ENCODE measurements around the gene FBRS.
A peak's percentile ranks its signal among the peaks of the same experiment; 100 is the strongest.

FBRS gene

DNA sequence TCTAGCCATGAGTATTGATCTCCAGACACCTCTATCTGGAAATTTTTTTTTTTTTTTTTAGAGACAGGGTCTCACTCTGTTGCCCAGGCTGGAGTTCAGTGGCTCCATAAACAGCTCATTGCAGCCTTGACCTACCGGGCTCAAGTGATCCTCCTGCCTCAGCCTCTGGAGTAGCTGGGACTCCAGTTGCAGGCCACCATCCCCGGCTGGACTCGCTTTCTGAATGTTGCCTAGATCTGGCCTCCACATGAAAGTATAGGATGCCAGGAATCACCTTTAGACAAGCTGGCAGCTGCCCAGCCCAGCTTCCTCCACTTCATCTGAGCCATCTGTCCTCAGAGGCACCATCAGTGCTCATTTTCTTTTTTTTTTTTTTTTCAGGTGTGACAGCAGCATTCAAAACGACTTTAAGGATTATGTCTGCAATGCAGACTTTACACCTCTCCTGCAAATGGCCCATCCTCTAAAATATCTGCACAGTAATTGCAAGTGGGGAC, 13.8 kb upstream of the FBRS start:
- DNase-seq (ENCODE audit: low spot score), result no peak

DNA sequence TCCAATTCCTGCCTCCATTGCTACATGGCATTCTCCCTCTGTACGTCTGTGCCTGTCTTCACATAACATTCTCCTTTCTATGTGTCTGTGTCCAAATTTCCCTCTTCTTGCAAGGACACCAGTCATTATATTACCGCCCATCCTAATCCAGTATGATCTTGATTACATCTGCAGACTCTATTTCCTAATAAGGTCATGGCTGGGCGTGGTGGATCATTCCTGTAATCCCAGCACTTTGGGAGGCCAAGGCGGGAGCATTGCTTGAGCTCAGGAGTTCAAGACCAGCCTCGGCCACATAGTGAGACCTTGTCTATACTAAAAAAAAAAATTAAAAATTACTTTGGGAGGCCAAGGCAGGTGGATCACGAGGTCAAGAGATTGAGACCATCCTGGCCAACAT, 12.5 kb upstream of the FBRS start:
- DNase-seq (ENCODE audit: low spot score), result no peak

DNA sequence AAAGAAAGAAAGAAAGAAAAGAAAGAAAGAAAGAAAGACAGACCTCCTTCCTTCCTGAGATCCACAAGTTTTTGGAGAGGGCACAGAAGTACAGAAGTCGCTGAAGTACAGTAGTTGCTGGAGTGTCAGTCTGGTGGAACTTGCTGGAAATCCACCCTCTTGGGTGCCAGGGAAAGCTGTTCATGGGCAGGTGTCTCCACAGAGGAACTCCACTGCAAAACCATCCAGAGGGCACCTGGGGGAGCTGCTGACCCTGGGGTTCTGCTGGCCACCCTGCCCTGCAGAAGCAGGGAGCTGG, 11.0 kb upstream of the FBRS start:
- no peak for DNase-seq (ENCODE audit: low spot score)

DNA sequence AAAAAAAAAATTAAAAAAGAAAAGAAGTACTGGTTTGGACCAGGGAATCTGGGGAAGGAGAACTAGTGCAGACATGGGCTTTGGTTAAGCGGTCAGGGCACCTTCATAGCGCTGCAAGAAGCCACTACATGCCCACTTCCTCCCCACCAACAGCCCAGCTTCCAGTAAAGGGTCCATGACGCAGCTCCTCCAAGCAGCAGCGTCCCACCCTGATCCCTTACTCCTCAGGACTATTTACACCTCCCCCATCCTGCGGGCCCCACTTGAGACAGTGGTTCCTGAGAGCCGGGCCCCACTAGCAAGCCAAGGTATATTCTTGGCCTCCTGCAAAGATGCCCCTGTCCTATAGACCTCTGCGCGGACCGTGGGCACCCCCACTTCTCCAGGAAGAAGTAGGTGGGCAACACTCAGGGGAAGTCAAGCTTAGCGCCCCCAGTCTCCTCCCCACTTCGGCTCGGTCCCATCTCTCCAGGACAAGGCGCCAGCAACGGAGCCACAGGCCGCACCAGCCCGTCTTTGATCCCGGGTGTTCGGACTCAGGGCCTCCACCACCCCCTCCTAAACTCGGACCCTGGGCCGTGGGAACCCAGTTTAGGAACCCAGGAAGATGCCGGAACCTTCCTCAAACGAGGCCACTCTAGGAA, 8.4 kb upstream of the FBRS start:
- DNase-seq (ENCODE audit: low spot score), result no peak

DNA sequence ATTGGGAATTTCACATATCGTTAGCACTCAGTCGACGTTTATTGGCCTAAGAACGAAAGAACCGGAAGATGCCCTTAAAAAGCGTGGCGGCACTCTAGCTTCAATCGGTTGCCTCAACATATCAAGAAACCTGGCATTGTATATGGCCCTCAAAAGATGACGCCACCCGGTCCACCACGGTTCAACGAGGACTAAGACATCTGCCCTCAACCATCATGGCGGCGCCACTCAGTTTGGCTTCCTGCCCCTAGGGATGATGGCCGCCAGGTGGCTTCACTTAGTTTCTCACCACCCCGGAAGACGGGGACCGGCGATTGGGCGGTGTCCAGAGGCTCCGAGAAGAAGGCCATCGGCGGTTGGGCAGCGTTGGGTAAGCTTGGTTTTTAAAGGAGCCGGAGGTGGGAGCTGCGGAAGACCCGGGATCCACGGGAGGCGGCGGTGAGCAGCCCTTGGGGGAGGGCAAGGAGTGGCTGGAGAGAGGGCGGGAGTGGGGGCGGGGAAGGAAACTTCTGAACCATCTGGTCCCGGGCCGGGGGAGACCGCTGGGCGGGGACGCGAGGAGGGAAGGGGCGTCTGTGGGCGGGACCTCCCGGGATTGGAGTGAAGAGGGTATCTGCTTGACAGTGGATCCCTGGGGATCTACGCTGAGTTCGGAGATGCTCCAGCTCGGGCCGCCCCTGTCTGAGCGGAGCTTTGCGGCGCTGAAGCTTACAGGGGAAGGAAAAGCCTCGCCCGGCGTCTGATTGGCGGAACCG, 7.7 kb upstream of the FBRS start, which contains the start of gene PRR14:
TSS of gene PRR14 (plus strand) at position 592 of the 755 bp plus-strand sequence. CDS start 686 bp downstream, outside the sequence.
- peak; percentile 89 for DNase-seq (ENCODE audit: low spot score)

DNA sequence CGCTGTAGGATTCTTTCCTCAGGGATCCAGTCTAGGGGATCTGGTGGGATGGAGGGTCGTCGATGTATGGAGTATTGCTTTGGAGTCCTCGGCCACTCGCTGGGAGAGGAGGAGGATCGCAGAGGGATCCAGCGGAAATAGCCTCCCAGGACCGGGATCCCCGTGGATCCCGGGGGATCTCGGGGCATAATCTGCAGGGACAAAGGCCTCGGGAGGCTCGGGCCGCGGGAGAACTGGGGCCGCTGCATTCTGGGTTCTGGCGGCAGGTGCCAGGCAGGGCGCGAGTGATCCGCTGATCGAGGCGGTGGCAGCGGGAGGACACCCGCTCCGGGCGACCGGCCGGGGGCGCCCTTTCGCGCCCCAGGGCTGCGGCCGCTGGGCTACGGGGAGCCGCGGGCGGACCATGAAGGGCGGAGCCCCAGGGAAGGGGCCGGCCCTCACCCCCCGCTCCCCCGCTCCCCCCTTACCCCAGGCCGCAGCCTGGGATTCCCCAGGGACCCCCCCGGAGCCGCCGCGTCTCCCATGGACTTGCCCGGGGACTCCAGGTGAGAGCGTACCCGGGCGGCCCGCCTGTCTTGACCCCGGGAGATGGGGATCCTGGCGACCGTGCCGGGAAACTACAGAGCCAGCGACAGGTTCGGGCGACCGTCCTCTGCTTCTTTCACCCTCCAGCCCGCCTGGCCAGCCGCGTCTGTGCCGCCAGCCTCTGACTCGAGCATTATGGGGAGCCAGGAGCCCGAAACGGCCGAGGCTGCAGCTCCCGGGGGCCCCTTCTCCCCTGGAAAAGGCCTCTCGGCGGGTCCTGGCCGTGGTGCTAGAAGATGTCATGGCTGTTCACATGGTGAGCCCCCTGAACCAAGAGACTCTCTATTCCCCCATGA, 6.9 kb upstream of the FBRS start:
- DNase-seq (ENCODE audit: low spot score), result peak; percentile 82

DNA sequence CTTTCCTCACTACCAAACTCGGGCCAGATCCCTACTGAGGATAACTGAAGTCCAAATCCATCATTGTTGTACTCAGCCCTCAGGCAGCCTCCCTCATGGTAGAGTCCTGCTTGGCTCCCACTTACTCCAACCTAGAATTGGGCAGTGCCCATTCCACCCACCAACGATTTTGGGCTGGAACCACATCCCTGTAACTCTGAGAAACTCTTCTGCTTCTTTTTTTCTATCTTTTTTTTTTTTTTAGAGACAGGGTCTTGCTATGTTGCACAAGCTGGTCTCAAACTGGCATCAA, 6.3 kb upstream of the FBRS start:
- no peak for DNase-seq (ENCODE audit: low spot score)

DNA sequence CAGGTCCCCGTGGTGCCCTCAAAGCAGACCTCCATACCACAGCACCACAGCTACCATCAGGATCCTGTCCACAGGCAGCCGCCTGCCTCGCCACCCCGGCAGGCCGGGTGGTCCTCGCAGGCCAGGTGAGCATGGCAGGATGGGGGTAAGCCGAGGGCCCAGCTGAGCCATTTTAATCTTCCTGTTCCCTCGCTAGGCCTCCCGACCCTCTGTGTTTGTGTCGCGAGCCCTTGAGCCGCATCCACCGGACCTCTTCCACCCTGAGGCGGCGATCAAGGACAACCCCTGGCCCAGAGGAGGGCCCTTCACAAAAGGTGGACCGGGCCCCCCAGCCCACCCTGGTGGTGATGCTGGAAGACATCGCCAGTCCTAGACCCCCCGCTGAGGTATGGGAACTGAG, 5.5 kb upstream of the FBRS start:
- DNase-seq (ENCODE audit: low spot score), result no peak

DNA sequence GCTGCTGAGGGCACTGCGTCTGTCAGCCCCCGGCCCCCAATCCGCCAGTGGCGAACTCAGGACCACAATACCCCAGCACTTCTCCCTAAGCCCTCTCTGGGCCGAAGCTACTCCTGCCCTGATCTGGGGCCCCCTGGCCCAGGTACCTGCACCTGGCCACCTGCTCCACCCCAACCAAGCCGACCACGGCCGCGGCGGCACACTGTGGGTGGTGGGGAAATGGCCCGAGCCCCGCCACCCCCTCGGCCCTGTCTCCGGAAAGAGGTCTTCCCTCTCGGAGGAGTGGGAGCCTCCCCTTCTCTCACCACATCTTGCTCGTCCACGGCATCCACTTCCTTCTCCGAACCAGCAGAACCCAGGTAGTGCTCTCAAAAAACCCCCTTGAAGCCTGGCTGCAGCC, 3.4 kb upstream of the FBRS start:
- no peak for DNase-seq (ENCODE audit: low spot score)

DNA sequence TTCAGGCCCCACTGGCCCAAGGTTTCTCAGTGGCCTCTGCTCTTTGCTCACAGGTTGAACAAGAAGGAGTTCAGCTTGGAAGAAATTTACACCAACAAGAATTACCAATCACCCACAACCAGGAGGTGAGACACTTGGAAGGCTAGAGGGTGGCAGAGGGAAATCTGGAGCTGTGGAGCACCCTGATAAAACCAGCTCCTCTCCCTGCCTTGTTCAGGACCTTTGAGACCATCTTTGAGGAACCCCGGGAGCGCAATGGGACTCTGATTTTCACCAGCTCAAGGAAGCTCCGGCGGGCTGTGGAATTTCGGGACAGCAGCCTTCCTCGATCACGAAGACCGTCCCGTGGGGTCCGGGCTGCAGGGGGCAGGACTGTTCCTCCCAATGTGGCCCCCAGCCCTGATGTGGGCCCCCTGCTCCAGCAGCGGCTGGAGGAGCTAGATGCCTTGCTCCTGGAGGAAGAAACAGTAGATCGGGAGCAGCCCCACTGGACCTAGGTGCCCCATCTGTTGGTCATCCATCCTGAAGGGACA, 2.4 kb upstream of the FBRS start:
- no peak for DNase-seq (ENCODE audit: low spot score)

DNA sequence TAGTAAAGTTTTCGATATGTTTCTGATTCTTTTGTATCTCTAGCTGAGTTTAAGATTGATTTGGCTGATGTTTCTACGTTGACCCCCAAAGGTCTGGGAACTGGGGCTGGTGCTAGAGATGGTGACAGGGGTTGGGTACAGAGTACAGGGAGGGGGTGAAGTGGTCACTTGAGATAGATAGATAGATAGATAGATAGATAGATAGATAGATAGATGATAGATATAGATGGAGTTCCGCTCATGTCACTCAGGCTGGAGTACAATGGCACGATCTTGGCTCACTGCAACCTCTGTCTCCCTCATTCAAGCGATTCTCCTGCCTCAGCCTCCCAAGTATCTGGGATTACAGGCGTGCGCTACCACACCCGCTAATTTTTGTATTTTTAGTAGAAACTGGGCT, 1.8 kb upstream of the FBRS start:
- no peak for DNase-seq (ENCODE audit: low spot score)

DNA sequence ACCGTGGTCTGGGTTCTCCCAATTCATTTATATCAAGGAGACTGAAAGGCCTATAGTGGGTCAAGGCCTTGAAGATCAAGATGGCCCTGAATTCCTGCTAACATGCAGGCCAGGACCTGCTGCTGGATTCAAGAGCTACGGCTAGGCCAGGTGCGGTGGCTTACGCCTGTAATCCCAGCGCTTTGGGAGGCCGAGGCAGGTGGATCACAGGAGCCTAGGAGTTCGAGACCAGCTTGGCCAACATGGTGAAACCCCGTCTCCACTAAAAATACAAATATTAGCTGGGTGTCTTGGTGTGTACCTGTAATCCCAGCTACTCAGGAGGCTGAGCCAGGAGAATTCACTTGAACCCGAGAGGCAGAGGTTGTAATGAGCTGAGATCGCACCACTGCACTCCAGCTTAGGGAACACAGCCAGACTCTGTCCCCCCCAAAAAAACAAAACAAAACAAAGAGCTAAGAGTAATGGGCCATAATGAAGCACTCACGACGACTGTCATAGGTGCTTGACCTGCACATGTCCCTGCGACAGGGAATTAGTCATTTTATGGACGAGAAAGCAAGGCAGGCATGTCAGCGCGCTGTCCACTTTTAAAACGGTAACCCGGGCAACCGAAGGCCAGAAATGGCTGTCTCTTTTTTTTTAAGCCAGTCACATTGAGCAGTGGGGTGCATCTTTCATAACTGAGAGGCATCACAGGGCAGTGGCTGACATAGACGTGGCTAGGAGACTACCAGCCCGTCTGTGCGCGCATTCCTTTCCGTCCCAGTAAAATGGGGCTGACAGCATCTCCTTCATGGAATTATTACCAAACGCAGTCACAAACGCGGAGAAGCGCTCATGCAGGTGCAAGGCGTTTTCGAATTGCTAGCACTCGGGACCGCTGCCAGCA, 1.0 kb upstream of the FBRS start:
- DNase-seq (ENCODE audit: low spot score), result no peak

DNA sequence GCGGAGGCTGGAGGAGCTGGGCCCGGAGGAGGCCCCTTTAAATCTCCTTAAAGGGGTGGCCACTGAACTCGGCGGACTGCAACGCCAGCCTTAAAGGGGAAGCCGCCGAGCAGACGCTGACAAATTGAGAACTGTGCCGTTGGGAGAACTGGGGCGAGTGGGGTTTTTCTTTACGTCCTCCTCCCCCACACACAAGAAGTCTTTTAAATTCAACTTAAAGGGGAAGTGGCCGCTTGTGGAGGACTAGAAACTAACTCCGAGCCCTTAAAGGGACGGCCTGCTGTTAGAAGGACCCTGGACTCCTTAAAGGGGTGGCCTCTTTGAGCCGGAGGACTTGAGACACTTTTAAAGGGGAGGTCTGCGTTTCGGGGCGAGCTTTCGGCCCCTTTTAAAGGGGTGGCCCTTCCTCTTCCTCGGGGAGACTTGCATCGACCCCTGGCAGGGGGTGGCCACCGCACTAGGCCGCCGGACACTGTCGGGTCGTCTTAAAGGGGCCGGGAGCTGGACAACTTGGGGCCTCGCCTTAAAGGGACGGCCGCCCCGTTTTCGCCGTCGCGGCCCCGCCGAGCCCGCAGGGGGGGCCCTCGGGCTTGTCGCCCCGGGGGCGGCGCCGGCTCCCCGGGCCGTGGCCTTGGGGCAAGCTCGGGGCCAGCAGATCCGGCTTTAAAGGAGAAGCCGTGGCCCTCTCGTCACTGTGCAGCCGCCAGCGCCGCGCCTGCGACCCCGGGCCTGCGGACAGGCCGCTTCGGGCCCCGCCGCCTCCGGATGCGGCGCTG, 688 bp downstream of the FBRS start:
- DNase-seq (ENCODE audit: low spot score), result peak; percentile 87

DNA sequence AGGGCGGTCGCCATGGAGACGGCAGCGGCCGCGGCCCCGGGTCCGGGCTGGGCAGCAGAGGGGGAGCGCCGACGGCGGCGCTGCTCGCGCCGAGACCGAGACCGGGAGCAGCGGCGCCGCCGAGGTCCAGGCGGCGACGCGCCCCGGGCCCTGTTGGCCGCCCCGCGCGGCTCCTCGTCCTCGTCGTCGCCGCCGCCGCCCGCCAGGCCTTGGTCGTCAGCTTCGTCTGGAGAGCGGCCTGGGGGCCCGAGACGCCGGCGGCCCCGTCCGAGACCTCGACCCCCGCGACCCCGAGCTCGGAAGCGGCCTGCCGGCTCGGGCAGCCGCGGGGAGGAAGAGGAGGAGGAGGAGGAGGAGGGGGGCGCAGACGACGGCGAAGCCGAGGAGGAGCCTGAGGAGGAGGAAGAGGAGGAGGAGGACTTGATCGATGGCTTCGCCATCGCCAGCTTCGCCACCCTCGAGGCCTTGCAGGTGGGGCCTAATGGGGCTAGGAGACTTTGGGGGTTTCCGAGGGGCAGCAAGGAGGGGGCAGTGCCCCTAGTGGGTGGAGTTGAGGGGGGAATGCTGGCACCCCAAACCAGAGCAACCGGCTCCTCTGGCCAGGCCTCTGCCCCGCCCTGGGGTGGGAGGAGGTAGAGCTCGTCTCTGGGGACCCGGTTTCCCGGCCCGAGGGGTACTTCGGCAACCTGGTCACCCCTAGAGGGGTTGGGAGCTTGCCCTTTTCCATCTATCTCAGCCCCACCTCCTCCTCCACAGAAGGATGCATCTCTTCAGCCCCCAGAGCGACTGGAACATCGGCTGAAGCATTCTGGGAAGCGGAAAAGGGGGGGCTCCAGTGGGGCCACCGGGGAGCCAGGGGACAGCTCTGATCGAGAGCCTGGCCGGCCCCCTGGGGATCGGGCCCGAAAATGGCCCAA, 1.5 kb downstream of the FBRS start:
- DNase-seq (ENCODE audit: low spot score), result no peak

DNA sequence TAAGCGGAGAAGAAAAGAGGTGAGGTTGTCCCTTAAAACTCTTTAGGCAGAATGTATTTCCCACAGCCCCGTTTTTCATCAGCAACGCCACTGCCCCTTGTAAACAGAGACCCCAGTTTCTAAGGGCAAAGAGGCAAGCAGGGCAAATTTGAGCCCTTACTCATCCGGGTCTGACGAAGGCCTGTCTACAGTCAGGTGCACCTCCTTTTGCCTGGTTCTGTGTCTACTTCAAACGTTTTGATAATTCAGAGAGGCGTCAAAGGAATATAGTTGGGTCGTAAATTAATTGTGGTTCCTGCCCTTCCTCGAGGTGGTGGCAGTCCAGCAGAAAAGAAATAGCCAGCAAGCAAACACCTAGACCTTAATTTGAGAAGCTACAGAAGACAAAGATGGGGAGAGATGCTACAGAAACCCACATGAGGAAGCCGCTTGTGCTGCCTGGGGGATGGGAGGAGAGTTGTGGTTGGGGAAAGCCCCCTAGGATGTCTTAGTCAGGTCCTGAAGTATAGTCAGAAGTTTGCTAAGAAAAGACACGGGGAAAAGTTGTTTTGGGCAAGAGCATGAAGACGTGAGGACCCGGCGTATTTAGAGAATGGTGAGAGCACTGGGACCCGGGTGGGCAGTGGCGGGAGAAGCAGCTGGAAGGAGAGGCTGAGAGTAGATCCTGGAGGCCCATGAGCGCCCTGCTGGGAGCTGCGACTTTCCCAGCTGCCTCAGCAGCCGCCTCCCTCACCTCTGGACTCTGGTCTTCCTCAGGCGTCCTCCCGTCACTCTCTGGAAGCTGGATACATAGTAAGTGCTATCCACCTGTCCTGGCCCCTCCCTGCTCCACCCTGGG, 2.4 kb downstream of the FBRS start:
- DNase-seq (ENCODE audit: low spot score), result peak; percentile 47

DNA sequence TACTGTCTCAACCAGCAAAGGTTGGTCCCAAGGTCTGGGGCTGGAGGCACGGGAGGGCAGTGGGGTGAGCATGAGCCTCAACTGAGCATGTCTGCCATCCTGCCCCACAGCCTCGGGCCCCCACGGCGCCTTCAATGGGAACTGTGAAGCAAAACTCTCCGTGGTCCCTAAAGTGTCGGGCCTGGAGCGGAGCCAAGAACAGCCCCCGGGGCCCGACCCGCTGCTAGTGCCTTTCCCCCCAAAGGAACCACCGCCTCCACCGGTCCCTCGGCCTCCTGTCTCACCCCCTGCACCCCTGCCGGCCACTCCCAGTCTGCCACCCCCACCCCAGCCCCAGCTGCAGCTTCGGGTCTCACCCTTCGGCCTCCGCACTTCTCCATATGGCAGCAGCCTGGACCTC, 4.2 kb downstream of the FBRS start:
- DNase-seq (ENCODE audit: low spot score), result no peak

DNA sequence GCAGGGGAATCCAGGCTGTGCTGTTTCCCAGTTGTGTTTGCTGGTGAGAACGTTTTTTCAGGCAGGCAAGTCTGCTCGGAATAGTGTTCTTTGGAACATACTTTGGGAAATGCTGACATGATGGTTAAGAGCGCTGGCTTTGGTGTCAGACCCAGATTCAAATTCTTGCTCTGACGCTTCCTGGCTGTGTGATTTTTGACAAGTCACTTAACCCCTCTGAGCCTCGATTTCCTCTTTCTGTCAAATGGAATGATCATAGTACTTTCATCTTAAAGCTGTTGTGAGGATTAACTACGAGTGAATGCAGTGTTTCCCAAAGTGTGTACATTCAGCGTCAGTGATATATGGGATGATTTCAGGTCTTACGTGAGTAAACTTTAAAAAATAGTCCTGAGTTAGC, 4.8 kb downstream of the FBRS start:
- no peak for DNase-seq (ENCODE audit: low spot score)

DNA sequence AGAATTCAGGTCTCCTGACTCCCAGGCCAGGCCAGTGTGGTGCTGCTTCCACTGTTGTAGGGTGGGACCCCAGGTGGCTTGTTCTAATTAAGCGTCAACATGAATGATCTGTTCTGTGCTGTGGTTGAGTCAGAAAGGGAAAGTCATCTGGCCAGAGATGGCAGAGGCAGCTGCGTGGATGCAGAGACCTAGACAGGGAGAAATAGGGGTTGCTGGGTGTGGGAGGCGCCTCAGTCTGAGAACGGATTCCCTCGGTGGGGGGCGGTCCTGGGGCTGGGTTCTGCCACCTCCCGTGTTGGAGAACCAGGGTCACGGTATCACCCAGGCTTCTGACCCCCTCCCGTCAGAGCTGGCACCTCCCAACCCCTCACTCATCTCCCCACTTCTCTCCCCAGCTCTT, 5.6 kb downstream of the FBRS start:
- no peak for DNase-seq (ENCODE audit: low spot score)

DNA sequence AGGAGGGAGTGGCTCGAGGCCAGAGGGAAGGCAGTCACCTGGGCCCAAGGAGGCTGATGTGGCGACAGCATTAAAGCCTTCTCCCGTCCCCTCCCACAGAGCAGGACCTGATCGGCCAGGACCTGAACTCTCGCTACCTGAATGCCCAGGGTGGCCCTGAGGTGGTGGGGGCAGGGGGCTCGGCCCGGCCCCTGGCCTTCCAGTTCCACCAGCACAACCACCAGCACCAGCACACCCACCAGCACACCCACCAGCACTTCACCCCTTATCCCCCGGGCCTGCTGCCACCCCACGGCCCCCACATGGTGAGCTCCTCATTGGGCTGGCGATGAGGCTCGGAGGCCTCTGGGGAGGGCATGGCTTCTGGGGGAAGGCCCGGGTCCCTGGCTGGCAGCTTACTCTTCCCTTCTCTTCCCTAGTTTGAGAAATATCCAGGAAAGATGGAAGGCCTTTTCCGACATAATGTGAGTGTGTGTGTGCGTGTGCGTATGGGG, 6.4 kb downstream of the FBRS start:
- no peak for DNase-seq (ENCODE audit: low spot score)

Measured in germinal center (tissue), 1 donor.